Measurements from ENCODE around the gene FBN3. TPM values are rescaled to one million over a fixed set of nuclear protein-coding genes. Genes with fewer than 3 reads are reported as not detected.
"Not testable (repeated sequence)": the region's sequence is repeated elsewhere in the genome, so short reads cannot be mapped to it uniquely, and the experiment has no call there.

The FBN3 gene
- total and polyA plus RNA-seq, 2 donors (not counting 1 experiment from before 2014, with no cell fraction given), result not detected

GRCh38 chr19:8025316-8025715, 124.1 kb downstream of the FBN3 start:
- WGBS (ENCODE audit: insufficient coverage), result 77% methylated on average over 2 of the region's 5 CpGs
- H4K20me1 ChIP-seq (ENCODE audit: control insufficient read depth, insufficient read depth, low read length, poor library complexity, severe bottlenecking), result no peaks in the 10 kb centered on the region
- ChIA-PET CTCF (interaction anchor here (0.6 kb wide), 1 partner anchor 328 kb away, joined by 4 read pairs; no protein-coding TSS in a partner anchor), POLR2A (no interaction called here)
- Mint-ChIP-seq H3K27me3 (no peaks in the 10 kb centered on the region), H3K4me3 (no peak overlapping the region), H3K27ac (no peak overlapping the region), H3K9me3 (ENCODE audit: insufficient read depth) (no peaks in the 10 kb centered on the region), H3K4me1 (no peaks in the 10 kb centered on the region)
- no peak overlapping the region for H3K9ac ChIP-seq (ENCODE audit: low read length)
- no peak overlapping the region for H3K4me3 ChIP-seq (ENCODE audit: control extremely low read depth in 1 of 5, extremely low read depth in 1 of 5, insufficient read depth in 1 of 5, low read depth in 2 of 5, low read length in 4 of 5)
- no peaks in the 10 kb centered on the region for H3K4me1 ChIP-seq (ENCODE audit: control insufficient read depth in 2 of 2, insufficient read depth in 2 of 2, low read length in 2 of 2)
- no peaks in the 10 kb centered on the region for H3K27me3 ChIP-seq (replicated peaks in 1 of 4; ENCODE audit: control extremely low read depth in 1 of 4, control insufficient read depth in 3 of 4, insufficient read depth in 4 of 4, low read length in 3 of 4)
- no peaks in the 10 kb centered on the region for H3K79me2 ChIP-seq (ENCODE audit: control insufficient read depth, insufficient read depth, low read length)
- no peak for DNase-seq
- ATAC-seq (ENCODE audit: low read depth), result no peak
- no peak for TF ChIP-seq CTCF (IDR thresholded peaks at IDR 0.05)
- no peak for TF ChIP-seq EZH2 (IDR thresholded peaks at IDR 0.05; ENCODE audit: borderline replicate concordance, insufficient read depth, low read depth, low read length, poor library complexity, severe bottlenecking)
- intact Hi-C loops (cut with micrococcal nuclease), result no loop called here
- no peak overlapping the region for H2AFZ ChIP-seq (ENCODE audit: insufficient read depth, low read depth, low read length, poor library complexity, severe bottlenecking)
- no peaks in the 10 kb centered on the region for H3K36me3 ChIP-seq (replicated peaks in 1 of 2; ENCODE audit: control extremely low read depth in 1 of 2, control insufficient read depth in 1 of 2, extremely low read depth in 1 of 2, insufficient read depth in 2 of 2, low read length in 1 of 2)
- no peaks in the 10 kb centered on the region for H3K9me3 ChIP-seq (ENCODE audit: control extremely low read depth in 1 of 3, control insufficient read depth in 2 of 3, insufficient read depth in 1 of 3, low read length in 2 of 3)
- H3K4me2 ChIP-seq (replicated peaks; ENCODE audit: low read depth, low read length, poor library complexity, severe bottlenecking), result no peak overlapping the region
- no peak overlapping the region for H3K27ac ChIP-seq (ENCODE audit: low read length in 2 of 2)

GRCh38 chr19:8024256-8024655, 125.1 kb downstream of the FBN3 start:
- H2AFZ ChIP-seq (ENCODE audit: insufficient read depth, low read depth, low read length, poor library complexity, severe bottlenecking); H3K27me3 ChIP-seq (replicated peaks in 1 of 4; ENCODE audit: control extremely low read depth in 1 of 4, control insufficient read depth in 3 of 4, insufficient read depth in 4 of 4, low read length in 3 of 4); H3K27me3 Mint-ChIP-seq; H4K20me1 ChIP-seq (ENCODE audit: control insufficient read depth, insufficient read depth, low read length, poor library complexity, severe bottlenecking); DNase-seq; ATAC-seq (ENCODE audit: low read depth); H3K9me3 ChIP-seq (ENCODE audit: control extremely low read depth in 1 of 3, control insufficient read depth in 2 of 3, insufficient read depth in 1 of 3, low read length in 2 of 3); intact Hi-C loops (cut with micrococcal nuclease); CTCF ChIA-PET; H3K27ac Mint-ChIP-seq; H3K4me1 Mint-ChIP-seq; H3K4me3 Mint-ChIP-seq; POLR2A ChIA-PET; H3K79me2 ChIP-seq (ENCODE audit: control insufficient read depth, insufficient read depth, low read length); H3K36me3 ChIP-seq (replicated peaks in 1 of 2; ENCODE audit: control extremely low read depth in 1 of 2, control insufficient read depth in 1 of 2, extremely low read depth in 1 of 2, insufficient read depth in 2 of 2, low read length in 1 of 2); H3K27ac ChIP-seq (ENCODE audit: low read length in 2 of 2); H3K4me1 ChIP-seq (ENCODE audit: control insufficient read depth in 2 of 2, insufficient read depth in 2 of 2, low read length in 2 of 2); H3K4me3 ChIP-seq (ENCODE audit: control extremely low read depth in 1 of 5, extremely low read depth in 1 of 5, insufficient read depth in 1 of 5, low read depth in 2 of 5, low read length in 4 of 5); H3K4me2 ChIP-seq (replicated peaks; ENCODE audit: low read depth, low read length, poor library complexity, severe bottlenecking); H3K9ac ChIP-seq (ENCODE audit: low read length); H3K9me3 Mint-ChIP-seq (ENCODE audit: insufficient read depth): not testable (repeated sequence)
- 94% methylated on average over 2 of the region's 3 CpGs for WGBS (ENCODE audit: insufficient coverage)

All from B cell (primary cell).